Vagina (tissue), 2 donors: ENCODE results near the gene BLTP3A.

ENCODE experiments used
- POLR2A ChIP-seq, 2 donors: fragments of 450-650 bp; IDR thresholded peaks; one replicate each; pipeline ENCODE4 v1.6.1; 2017; ENCODE audit warnings: antibody characterized with exemption in 2 of 2, mild to moderate bottlenecking in 2 of 2, moderate library complexity in 2 of 2
- POLR2AphosphoS5 ChIP-seq, 2 donors: sonication (generic); formaldehyde crosslinking; IDR thresholded peaks; one replicate each; pipeline ENCODE4 v1.9.0; 2017; ENCODE audit warnings: antibody characterized with exemption in 2 of 2, mild to moderate bottlenecking in 2 of 2, low read depth in 1 of 2; ENCODE audit not compliant: insufficient read depth in 1 of 2
- TF ChIP-seq, protein P1 (sequence below), 3 experiments: fragments of 450-650 bp in 2 of 3; fragments of 200-600 bp in 1 of 3; sonication (generic) in 1 of 3; IDR thresholded peaks; one replicate each; pipeline ENCODE4 v1.5.1; 2017 to 2019; ENCODE audit warnings: antibody characterized with exemption in 3 of 3, mild to moderate bottlenecking in 2 of 3, moderate library complexity in 2 of 3

DNA sequence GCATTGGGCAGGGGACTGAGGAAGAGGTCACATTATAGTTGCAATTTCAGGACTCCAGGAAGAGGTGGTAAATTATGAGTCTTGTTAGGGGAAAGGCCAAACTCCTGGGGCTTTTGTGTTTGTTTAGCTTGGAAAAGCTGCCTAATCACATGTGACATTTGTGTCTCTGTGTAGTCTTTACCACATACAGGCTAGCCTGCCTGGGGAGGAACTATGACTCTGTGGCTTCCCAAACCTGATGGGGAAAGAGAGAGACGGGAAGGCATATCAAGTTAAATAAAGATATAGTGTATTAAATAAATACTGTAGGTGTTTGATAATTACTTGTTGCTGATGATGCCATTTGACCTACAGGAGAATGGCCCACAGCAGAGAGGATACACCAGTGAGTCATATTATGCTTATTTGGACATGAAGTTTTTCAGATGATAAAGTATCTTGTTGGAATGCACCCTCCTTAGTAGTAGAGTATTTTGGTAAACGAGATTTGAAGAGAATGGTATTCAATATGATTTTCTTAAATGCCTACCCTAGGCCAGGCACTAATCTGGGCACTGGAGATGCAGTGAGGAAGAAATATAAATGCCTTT, 4.0 kb downstream of the BLTP3A start:
- TF ChIP-seq, protein P1, sequence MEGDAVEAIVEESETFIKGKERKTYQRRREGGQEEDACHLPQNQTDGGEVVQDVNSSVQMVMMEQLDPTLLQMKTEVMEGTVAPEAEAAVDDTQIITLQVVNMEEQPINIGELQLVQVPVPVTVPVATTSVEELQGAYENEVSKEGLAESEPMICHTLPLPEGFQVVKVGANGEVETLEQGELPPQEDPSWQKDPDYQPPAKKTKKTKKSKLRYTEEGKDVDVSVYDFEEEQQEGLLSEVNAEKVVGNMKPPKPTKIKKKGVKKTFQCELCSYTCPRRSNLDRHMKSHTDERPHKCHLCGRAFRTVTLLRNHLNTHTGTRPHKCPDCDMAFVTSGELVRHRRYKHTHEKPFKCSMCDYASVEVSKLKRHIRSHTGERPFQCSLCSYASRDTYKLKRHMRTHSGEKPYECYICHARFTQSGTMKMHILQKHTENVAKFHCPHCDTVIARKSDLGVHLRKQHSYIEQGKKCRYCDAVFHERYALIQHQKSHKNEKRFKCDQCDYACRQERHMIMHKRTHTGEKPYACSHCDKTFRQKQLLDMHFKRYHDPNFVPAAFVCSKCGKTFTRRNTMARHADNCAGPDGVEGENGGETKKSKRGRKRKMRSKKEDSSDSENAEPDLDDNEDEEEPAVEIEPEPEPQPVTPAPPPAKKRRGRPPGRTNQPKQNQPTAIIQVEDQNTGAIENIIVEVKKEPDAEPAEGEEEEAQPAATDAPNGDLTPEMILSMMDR (IDR thresholded peaks at IDR 0.05), result no peak
- no peak for TF ChIP-seq POLR2AphosphoS5 (IDR thresholded peaks at IDR 0.05; ENCODE audit: insufficient read depth in 1 of 2, low read depth in 1 of 2)
- TF ChIP-seq POLR2A (IDR thresholded peaks at IDR 0.05), result no peak
